AG09309 (cell line): Measurements from ENCODE around the gene RBMS3.

Experiments
- DNase-seq: peaks from one replicate; pipeline ENCODE4 v3.0.0-alpha.2; 2010; ENCODE audit warnings: low read depth
- H3K4me3 ChIP-seq: 2 replicates; pipeline ENCODE4 v1.5.1; 2011; ENCODE audit warnings: mild to moderate bottlenecking, low read depth, low read length, moderate library complexity; ENCODE audit not compliant: control insufficient read depth
- CTCF ChIP-seq: IDR thresholded peaks from 2 replicates; pipeline ENCODE4 v1.5.1; 2011; ENCODE audit warnings: mild to moderate bottlenecking, low read depth, low read length, inconsistent platforms; ENCODE audit not compliant: insufficient read depth, control insufficient read depth; ENCODE audit errors: missing control alignments

Gene RBMS3

GRCh38 chr3:29286478-29287240, 5.8 kb downstream of the RBMS3 start:
- no peak for DNase-seq
- peak overlapping the region; percentile 24 for H3K4me3 ChIP-seq
- no peak for TF ChIP-seq CTCF

GRCh38 chr3:29290596-29290995, 9.7 kb downstream of the RBMS3 start:
- TF ChIP-seq CTCF: no peak
- H3K4me3 ChIP-seq: no peak overlapping the region
- DNase-seq: no peak

GRCh38 chr3:29291260-29291981, 10.6 kb downstream of the RBMS3 start:
- DNase-seq: no peak
- TF ChIP-seq CTCF: no peak
- no peak overlapping the region for H3K4me3 ChIP-seq

GRCh38 chr3:29291982-29292363, 11.1 kb downstream of the RBMS3 start:
- no peak for DNase-seq
- TF ChIP-seq CTCF: no peak
- no peak overlapping the region for H3K4me3 ChIP-seq

- DNase-seq: no peak
- TF ChIP-seq CTCF: no peak
- no peak overlapping the region for H3K4me3 ChIP-seq
Measured at GRCh38 chr3:29293421-29293820, 12.6 kb downstream of the RBMS3 start.

- TF ChIP-seq CTCF: no peak
- no peak overlapping the region for H3K4me3 ChIP-seq
- no peak for DNase-seq
Measured at GRCh38 chr3:29297998-29298397, 17.1 kb downstream of the RBMS3 start.
